ENCODE measurements around the gene CORO7. TPM values are rescaled to one million over a fixed set of nuclear protein-coding genes. Genes with fewer than 3 reads are reported as not detected.

CORO7 gene
- total RNA-seq, 1 donor from 2014 or later, result 30.9 TPM

GRCh38 chr16:4306470-4307214 lies 109.8 kb downstream of the CORO7 start:
- no peaks in the 10 kb centered on the region for H3K9me3 ChIP-seq
- peak overlapping the region; percentile 42 to 46 for H3K4me3 ChIP-seq
- no peaks in the 10 kb centered on the region for H3K36me3 ChIP-seq
- TF ChIP-seq POLR2AphosphoS5 (IDR thresholded peaks at IDR 0.05; ENCODE audit: insufficient read depth in 1 of 2, low read depth in 1 of 2) (no peak), CTCF (IDR thresholded peaks at IDR 0.05) (no peak), POLR2A (IDR thresholded peaks at IDR 0.05) (no peak)
- intact Hi-C loops (cut with DNase I), result no loop called here
- peak in 1 of 2 donors; percentile 87 for DNase-seq (ENCODE audit: extremely low spot score in 2 of 2)
- H3K27ac ChIP-seq, result peak overlapping the region; percentile 62
- no peaks in the 10 kb centered on the region for H3K27me3 ChIP-seq
- no peaks in the 10 kb centered on the region for H3K4me1 ChIP-seq

Small RNA genes lying within 50 kb of the gene (small RNA-seq; reads per million reads assigned to genes)
- not detected for gene AC012676.2

Other genes starting within 250 kb of the CORO7 start
- gene SRL, start 174.5 kb downstream of the CORO7 start, total RNA-seq, result 1.5 TPM
- 6.9 TPM for gene TFAP4, start 143.6 kb downstream of the CORO7 start, total RNA-seq
- 6.9 TPM for gene GLIS2, start 100.5 kb downstream of the CORO7 start, total RNA-seq
- 76.1 TPM for gene PAM16, start 65.3 kb downstream of the CORO7 start, total RNA-seq
- gene VASN, start 44.7 kb downstream of the CORO7 start, total RNA-seq, result 37.6 TPM
- 33.6 TPM for gene DNAJA3, start 9.3 kb upstream of the CORO7 start, total RNA-seq
- gene NMRAL1, start 58.0 kb upstream of the CORO7 start, total RNA-seq, result 35.6 TPM
- gene HMOX2, start 59.8 kb upstream of the CORO7 start, total RNA-seq, result 52.8 TPM
- gene CDIP1, start 122.2 kb upstream of the CORO7 start, total RNA-seq, result 13.3 TPM
- not detected for gene C16orf96, start 139.7 kb upstream of the CORO7 start, total RNA-seq
- gene UBALD1, start 198.3 kb upstream of the CORO7 start, total RNA-seq, result 16.9 TPM
- gene MGRN1, start 208.2 kb upstream of the CORO7 start, total RNA-seq, result 40.8 TPM

Measured in vagina (tissue), 2 donors.